CD4-positive, CD25-positive, alpha-beta regulatory T cell (primary cell): ENCODE data around the gene TNPO3. TPM values are rescaled to one million over a fixed set of nuclear protein-coding genes. Genes with fewer than 3 reads are reported as not detected.
"Not testable (repeated sequence)": the region's sequence is repeated elsewhere in the genome, so short reads cannot be mapped to it uniquely, and the experiment has no call there.

Experiments used
- ATAC-seq, 2 donors: fragments of 150-1000 bp; cut with Tn5 transposase; one replicate each; pipeline ENCODE4 v1.10.0; 2021; ENCODE audit warnings: low read depth in 2 of 2, moderate number of reproducible peaks in 2 of 2, moderate library complexity in 1 of 2
- DNase-seq, 3 donors: peaks; one replicate each; pipeline versions ENCODE4 v3.0.0 to v3.0.0-alpha.2; 2012 to 2022; ENCODE audit warnings: mixed read lengths in 1 of 3
- H3K27ac ChIP-seq: one replicate; pipeline ENCODE4 v1.7.0; 2013; ENCODE audit warnings: mild to moderate bottlenecking, low read length; ENCODE audit not compliant: insufficient read depth, poor library complexity, severe bottlenecking
- H3K27me3 ChIP-seq: one replicate; pipeline ENCODE4 v1.7.0; 2013; ENCODE audit warnings: low read length; ENCODE audit not compliant: control insufficient read depth, insufficient read depth
- H3K36me3 ChIP-seq: one replicate; pipeline ENCODE4 v1.7.0; 2013; ENCODE audit warnings: mild to moderate bottlenecking, low read length, moderate library complexity; ENCODE audit not compliant: control insufficient read depth, insufficient read depth
- H3K4me1 ChIP-seq: 2 replicates; pipeline ENCODE4 v1.7.0; 2013; ENCODE audit warnings: mild to moderate bottlenecking, low read length; ENCODE audit not compliant: insufficient read depth, control insufficient read depth, poor library complexity, severe bottlenecking
- H3K4me3 ChIP-seq: one replicate; pipeline ENCODE4 v1.7.0; 2013; ENCODE audit warnings: low read depth, mild to moderate bottlenecking, low read length, moderate library complexity
- H3K9me3 ChIP-seq, 2 experiments: 1 replicate in 1 of 2; 2 replicates in 1 of 2; pipeline ENCODE4 v1.7.0; 2013; ENCODE audit warnings: low read length in 2 of 2, mild to moderate bottlenecking in 1 of 2, moderate library complexity in 1 of 2; ENCODE audit not compliant: control insufficient read depth in 2 of 2
- H3K27ac Mint-ChIP-seq, 3 donors: one replicate each; pipeline ENCODE4 v1.8.0; 2020 to 2022; ENCODE audit warnings: mild to moderate bottlenecking in 3 of 3, mixed read lengths in 3 of 3, moderate library complexity in 2 of 3
- H3K27me3 Mint-ChIP-seq: one replicate; pipeline ENCODE4 v1.8.0; 2022; ENCODE audit warnings: mild to moderate bottlenecking, mixed read lengths
- H3K36me3 Mint-ChIP-seq: one replicate; pipeline ENCODE4 v1.8.0; 2020; ENCODE audit warnings: mixed read lengths
- H3K4me1 Mint-ChIP-seq, 4 donors: one replicate each; pipeline ENCODE4 v1.8.0; 2020 to 2022; ENCODE audit warnings: mixed read lengths in 4 of 4, mild to moderate bottlenecking in 1 of 4
- H3K4me3 Mint-ChIP-seq, 4 donors: one replicate each; pipeline ENCODE4 v1.8.0; 2020 to 2022; ENCODE audit warnings: mild to moderate bottlenecking in 4 of 4, mixed read lengths in 4 of 4, moderate library complexity in 3 of 4
- H3K9me3 Mint-ChIP-seq, 7 donors: one replicate each; pipeline ENCODE4 v1.8.0; 2020 to 2022; ENCODE audit warnings: mixed read lengths in 7 of 7, mild to moderate bottlenecking in 3 of 7, moderate library complexity in 2 of 7
- polyA plus RNA-seq, 4 donors: library from polyadenylated mRNA; unstranded; fragments of 300-500 nt; fragmentation: Illumina TruSeq; gene quantifications; one replicate each; pipeline ENCODE4 v1.2.3, GENCODE V29; 2021
- total RNA-seq: library from RNA; stranded (reverse); gene quantifications from one replicate; pipeline ENCODE4 v1.2.3, GENCODE V29; 2022

The TNPO3 gene
- total and polyA plus RNA-seq, 5 donors from 2014 or later, result 31.6 to 48.8 (median 36.2) TPM

DNA sequence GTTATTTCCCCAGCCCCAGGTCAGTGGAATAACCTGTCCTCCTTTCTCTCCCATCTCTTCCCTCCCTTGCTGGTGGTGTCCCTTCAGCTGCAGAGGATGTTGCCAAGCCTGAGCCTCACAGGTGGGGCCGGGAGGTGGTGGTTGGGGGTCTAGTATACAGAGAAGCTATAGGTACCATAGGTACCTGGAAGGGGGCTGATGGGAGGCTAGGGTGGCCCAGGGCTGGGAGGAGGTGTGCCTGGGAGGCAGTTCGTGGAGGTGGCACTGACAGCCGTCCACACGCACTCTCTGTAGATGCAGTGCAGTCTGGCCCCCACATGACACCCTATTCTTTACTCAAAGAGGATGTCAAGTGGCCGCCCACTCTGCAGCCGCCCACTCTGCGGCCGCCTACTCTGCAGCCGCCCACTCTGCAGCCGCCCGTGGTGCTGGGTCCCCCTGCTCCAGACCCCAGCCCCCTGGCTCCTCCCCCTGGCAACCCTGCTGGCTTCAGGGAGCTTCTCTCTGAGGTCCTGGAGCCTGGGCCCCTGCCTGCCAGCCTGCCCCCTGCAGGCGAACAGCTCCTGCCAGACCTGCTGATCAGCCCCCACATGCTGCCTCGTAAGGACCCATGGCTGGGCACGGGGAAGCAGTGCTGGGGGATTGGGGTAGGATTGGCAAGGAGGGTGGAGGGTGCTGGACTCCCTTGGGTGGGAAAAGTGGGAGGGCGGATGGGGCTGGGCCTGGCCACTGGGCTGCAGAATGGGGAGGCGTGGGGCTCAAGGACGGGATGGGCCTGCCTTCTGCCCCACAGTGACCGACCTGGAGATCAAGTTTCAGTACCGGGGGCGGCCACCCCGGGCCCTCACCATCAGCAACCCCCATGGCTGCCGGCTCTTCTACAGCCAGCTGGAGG, 107.7 kb downstream of the TNPO3 start:
- H3K4me3 ChIP-seq, result no peak overlapping the region
- H3K36me3 ChIP-seq, result peaks cover 23% of the 10 kb centered on the region
- Mint-ChIP-seq H3K27ac (no peak overlapping the region), H3K4me1 (peaks cover 0 to 4% (median 2%) of the 10 kb centered on the region in 4 donors), H3K36me3 (peaks cover 9% of the 10 kb centered on the region), H3K4me3 (no peak overlapping the region), H3K27me3 (no peaks in the 10 kb centered on the region), H3K9me3 (no peaks in the 10 kb centered on the region)
- no peak overlapping the region for H3K27ac ChIP-seq
- H3K27me3 ChIP-seq, result no peaks in the 10 kb centered on the region
- DNase-seq, result peak in 1 of 3 donors; percentile 21
- no peak for ATAC-seq
- H3K4me1 ChIP-seq, result no peaks in the 10 kb centered on the region
- H3K9me3 ChIP-seq, result no peaks in the 10 kb centered on the region

DNA sequence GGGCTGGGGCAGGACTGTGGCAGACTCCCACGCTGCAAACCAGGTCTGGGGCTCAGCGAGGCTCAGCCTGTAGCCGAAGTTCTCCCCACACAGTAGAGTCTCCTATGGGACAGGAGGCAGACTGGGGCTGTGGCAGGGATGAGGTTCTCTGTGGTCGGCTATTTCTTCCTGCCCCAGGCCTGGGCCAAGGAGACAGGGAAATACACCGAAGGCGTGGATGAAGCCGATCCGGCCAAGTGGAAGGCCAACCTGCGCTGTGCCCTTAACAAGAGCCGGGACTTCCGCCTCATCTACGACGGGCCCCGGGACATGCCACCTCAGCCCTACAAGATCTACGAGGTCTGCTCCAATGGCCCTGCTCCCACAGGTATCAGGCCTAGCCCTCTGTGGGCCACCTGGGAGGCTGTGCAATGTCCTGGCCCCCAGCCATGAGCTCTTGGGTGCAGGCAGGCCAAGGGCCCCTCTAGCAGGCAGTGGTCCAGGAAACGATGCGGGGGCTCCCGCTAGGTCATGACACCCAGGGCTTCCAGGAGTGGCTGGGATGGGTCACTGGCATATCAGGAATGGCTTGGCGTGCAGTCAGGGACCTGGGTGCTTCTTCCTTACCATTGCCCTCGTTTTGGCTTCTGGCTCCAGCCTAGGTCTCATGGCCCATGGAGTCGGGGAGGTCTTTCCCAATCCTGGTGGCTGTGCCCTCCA, 109.1 kb downstream of the TNPO3 start:
- H3K36me3 Mint-ChIP-seq, result peaks cover 1% of the 10 kb centered on the region
- Histone ChIP-seq H3K4me3 (no peak overlapping the region), H3K27ac (no peak overlapping the region), H3K36me3 (peaks cover 17% of the 10 kb centered on the region), H3K4me1 (peaks cover 7% of the 10 kb centered on the region), H3K9me3 (no peaks in the 10 kb centered on the region), H3K27me3 (no peaks in the 10 kb centered on the region)
- DNase-seq (no peak), ATAC-seq (no peak)
- no peaks in the 10 kb centered on the region for H3K9me3 Mint-ChIP-seq
- H3K27ac Mint-ChIP-seq, result no peak overlapping the region
- no peaks in the 10 kb centered on the region for H3K27me3 Mint-ChIP-seq
- peaks cover 8 to 10% (median 9%) of the 10 kb centered on the region in 4 donors for H3K4me1 Mint-ChIP-seq
- no peak overlapping the region for H3K4me3 Mint-ChIP-seq

DNA sequence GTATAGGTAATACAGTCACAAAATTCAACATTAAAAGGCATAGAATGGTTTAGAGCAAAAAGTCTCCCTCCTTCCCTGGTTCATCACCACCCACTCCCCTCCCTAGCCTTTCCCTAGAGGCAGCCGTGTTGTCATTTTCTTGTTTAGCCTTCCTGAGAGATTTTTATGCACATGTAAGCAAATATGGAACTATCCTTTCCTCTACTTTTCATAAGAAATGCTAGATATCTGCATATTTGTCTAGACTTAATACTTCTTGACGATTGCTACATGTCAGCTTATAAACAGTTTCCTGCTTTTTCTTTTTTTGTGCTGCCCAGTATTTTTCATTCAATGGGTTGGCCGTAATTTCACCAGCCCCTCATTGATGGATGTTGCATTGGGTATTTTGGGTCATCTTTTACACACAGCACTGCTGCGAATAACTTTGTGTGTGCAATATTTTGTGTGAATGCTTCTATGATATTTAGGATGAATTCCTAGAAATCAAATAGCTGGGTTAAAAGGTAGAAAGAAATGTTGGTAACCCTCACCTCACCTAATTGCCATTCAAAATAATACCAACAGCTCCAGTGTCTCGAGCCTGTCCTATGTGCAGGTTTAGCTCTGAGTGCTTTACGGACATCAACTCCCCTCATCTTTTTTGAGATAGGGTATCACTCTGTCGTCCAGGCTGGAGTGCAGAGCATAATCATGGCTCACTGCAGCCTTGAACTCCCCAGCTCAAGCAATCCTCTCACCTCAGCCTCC, 110.2 kb downstream of the TNPO3 start:
- Histone ChIP-seq H3K4me3 (no peak overlapping the region), H3K27me3 (no peaks in the 10 kb centered on the region), H3K27ac (no peak overlapping the region), H3K36me3 (peaks cover 17% of the 10 kb centered on the region), H3K9me3 (no peaks in the 10 kb centered on the region), H3K4me1 (peaks cover 18% of the 10 kb centered on the region)
- H3K36me3 Mint-ChIP-seq, result no peaks in the 10 kb centered on the region
- H3K4me1 Mint-ChIP-seq, result peaks cover 9 to 21% (median 11%) of the 10 kb centered on the region in 4 donors
- DNase-seq (no peak), ATAC-seq (no peak)
- H3K9me3 Mint-ChIP-seq, result no peaks in the 10 kb centered on the region
- H3K4me3 Mint-ChIP-seq, result peak overlapping the region in 1 of 4 donors; percentile 2
- no peak overlapping the region for H3K27ac Mint-ChIP-seq
- no peaks in the 10 kb centered on the region for H3K27me3 Mint-ChIP-seq

DNA sequence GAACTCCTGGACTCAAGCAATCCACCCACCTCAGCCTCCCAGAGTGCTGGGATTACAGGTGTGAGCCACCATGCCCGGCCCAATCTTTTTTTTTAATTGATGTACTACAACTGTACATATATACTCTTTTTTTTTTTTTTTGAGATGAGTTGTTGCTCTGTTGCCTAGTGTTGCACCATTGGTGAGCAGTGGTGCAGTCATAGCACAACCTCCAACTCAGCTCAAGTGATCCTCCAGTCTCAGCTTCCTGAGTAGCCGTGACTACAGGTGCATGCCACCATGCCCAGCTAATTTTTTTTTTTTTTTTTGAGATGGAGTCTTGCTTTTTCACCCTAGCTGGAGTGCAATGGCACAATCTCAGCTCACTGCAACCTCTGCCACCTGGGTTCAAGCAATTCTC, 111.7 kb downstream of the TNPO3 start:
- not testable (repeated sequence) for H3K27me3 Mint-ChIP-seq, H3K9me3 Mint-ChIP-seq, H3K36me3 ChIP-seq, H3K4me3 Mint-ChIP-seq, H3K27ac ChIP-seq, H3K27me3 ChIP-seq, H3K9me3 ChIP-seq, H3K36me3 Mint-ChIP-seq, H3K4me3 ChIP-seq, H3K27ac Mint-ChIP-seq, ATAC-seq
- peak in 1 of 3 donors; percentile 17 for DNase-seq
- H3K4me1 Mint-ChIP-seq, result peaks cover 9 to 32% (median 17%) of the 10 kb centered on the region in 4 donors
- peaks cover 30% of the 10 kb centered on the region for H3K4me1 ChIP-seq

DNA sequence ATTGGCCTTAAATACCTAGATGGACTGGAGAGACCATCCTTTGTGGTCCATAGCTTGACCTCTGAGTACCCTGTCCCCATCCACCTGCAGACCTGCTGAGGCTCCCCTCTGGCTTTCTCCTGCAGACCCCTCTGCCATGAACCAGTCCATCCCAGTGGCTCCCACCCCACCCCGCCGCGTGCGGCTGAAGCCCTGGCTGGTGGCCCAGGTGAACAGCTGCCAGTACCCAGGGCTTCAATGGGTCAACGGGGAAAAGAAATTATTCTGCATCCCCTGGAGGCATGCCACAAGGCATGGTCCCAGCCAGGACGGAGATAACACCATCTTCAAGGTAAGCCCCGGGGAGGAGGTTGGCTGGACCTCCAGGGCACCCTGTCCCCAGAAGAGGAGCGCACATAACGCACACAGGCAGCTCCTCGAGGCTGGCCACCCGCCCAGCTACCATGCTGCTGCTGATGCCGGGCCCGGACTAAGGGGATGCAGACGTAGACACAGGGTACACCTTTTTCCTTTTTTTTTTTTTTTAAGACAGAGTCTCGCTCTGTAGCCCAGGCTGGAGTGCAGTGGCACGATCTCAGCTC, 112.9 kb downstream of the TNPO3 start:
- Mint-ChIP-seq H3K9me3 (no peaks in the 10 kb centered on the region), H3K4me3 (peak overlapping the region in 1 of 4 donors; percentile 40), H3K27ac (no peak overlapping the region), H3K4me1 (peaks cover 10 to 38% (median 20%) of the 10 kb centered on the region in 4 donors), H3K27me3 (peaks cover 4% of the 10 kb centered on the region), H3K36me3 (no peaks in the 10 kb centered on the region)
- DNase-seq (no peak), ATAC-seq (no peak)
- Histone ChIP-seq H3K36me3 (peaks cover 6% of the 10 kb centered on the region), H3K27me3 (no peaks in the 10 kb centered on the region), H3K27ac (no peak overlapping the region), H3K9me3 (no peaks in the 10 kb centered on the region), H3K4me3 (no peak overlapping the region), H3K4me1 (peaks cover 36% of the 10 kb centered on the region)

DNA sequence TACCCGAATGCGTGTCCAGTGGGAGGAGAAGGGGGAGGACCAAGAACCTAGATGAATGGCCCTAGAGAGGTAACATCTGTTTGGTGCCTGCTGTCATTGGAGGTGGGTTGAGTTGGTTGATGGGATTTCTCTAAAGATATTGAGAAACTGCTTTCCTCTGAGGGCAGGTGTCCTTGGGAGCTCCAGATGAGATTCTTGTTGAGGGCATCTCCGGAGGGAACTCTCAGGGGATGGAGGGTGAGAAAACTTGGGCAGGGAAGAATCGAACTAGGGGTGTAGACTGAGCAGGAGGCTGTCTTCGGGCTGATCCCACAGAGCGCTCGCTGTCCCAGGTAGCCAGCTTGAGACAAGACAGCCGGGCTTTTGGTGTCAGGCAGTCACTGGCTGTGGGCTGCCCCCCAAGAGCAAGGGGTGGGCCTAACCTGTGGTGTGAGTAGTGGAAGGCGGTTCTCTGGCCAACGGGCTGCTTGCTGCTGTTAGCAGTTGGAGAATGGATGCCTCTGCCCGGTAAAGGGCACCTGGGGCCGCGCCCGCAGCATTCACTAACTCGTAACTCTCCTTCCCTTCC, 113.5 kb downstream of the TNPO3 start:
- no peak for ATAC-seq
- H3K27ac Mint-ChIP-seq, result peak overlapping the region; percentile 85 to 94 (median 90)
- Histone ChIP-seq H3K27ac (peak overlapping the region; percentile 74), H3K27me3 (no peaks in the 10 kb centered on the region), H3K9me3 (no peaks in the 10 kb centered on the region), H3K4me1 (peaks cover 36% of the 10 kb centered on the region), H3K36me3 (peaks cover 6% of the 10 kb centered on the region), H3K4me3 (peak overlapping the region; percentile 59)
- peaks cover 4% of the 10 kb centered on the region for H3K27me3 Mint-ChIP-seq
- H3K9me3 Mint-ChIP-seq, result no peaks in the 10 kb centered on the region
- H3K4me1 Mint-ChIP-seq, result peaks cover 10 to 41% (median 23%) of the 10 kb centered on the region in 4 donors
- H3K4me3 Mint-ChIP-seq, result peak overlapping the region; percentile 64 to 98 (median 95)
- DNase-seq, result no peak
- H3K36me3 Mint-ChIP-seq, result no peaks in the 10 kb centered on the region
